Activated CD8-positive, alpha-beta T cell treated with anti-CD3 and anti-CD28 coated beads, Interleukin-2, amount 10 ng/mL, durations not matched to agents 7 days and 5 days (primary cell): ENCODE data around the gene COL15A1. TPM values are rescaled to one million over a fixed set of nuclear protein-coding genes. Genes with fewer than 3 reads are reported as not detected.

Experiments
- ATAC-seq: fragments of 150-1000 bp; cut with Tn5 transposase; one replicate; pipeline ENCODE4 v1.10.0; 2021; ENCODE audit warnings: moderate library complexity
- CTCF ChIA-PET: fragments of 350-600 bp; sonication (Branson Sonifier 250); formaldehyde crosslinking; loops from one replicate; lab custom pipeline; 2021; ENCODE audit warnings: antibody characterized with exemption; lab: Charles Lee
- POLR2A ChIA-PET: fragments of 350-600 bp; sonication (Branson Sonifier 250); formaldehyde crosslinking; loops from one replicate; lab custom pipeline; 2021; ENCODE audit warnings: antibody characterized with exemption; lab: Charles Lee
- DNase-seq: peaks from one replicate; pipeline ENCODE4 v3.0.0-alpha.2; 2020
- H3K27ac Mint-ChIP-seq: one replicate; pipeline ENCODE4 v1.8.0; 2021; ENCODE audit warnings: mild to moderate bottlenecking, mixed read lengths
- H3K27me3 Mint-ChIP-seq: one replicate; pipeline ENCODE4 v1.8.0; 2021; ENCODE audit warnings: low read depth, mixed read lengths
- H3K36me3 Mint-ChIP-seq: one replicate; pipeline ENCODE4 v1.8.0; 2021; ENCODE audit warnings: low read depth, mixed read lengths
- H3K4me1 Mint-ChIP-seq: one replicate; pipeline ENCODE4 v1.8.0; 2021; ENCODE audit warnings: low read depth, mixed read lengths
- H3K4me3 Mint-ChIP-seq: one replicate; pipeline ENCODE4 v1.8.0; 2021; ENCODE audit warnings: mild to moderate bottlenecking, mixed read lengths
- H3K9me3 Mint-ChIP-seq: one replicate; pipeline ENCODE4 v1.8.0; 2022; ENCODE audit warnings: mixed read lengths; ENCODE audit not compliant: insufficient read depth
- total RNA-seq, 2 experiments: library from RNA; stranded (reverse); gene quantifications; one replicate each; pipeline ENCODE4 v1.2.3, GENCODE V29; 2021

Gene COL15A1
- total RNA-seq, 2 experiments from 2014 or later = 0.37 to 0.76 TPM

DNA sequence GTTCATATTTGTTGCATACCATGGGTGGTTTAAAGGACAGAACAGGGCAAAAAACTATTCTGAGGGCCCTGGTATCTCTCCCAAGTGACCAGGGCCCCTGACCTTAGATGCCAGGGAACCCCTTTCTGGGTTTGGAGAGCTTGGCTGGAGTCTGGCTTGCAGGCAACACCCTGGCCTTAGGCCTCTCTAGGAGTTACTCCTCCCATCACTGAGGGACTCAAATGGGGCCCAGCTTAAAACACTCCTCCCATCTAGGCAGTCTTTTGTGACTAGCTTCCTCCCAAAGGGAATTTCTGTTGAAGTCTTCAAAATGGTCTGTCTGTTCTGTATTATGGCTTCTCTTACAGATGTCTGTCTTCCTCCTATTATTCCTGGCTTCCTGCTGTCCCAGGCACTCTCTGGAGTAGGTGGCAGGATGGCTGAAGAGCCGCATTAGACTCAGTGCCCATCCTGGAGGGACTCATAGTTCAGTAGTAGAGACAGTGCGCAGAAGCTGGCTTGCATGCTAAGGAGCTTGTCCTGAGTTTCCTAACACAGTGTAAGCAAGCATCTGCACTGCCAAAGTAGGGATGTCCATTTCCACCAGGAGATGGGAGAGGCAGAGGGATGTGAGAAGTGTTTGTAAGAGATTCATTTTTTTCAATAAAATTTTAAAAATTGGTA lies 10.0 kb downstream of the COL15A1 start:
- no peak for ATAC-seq
- no peak for DNase-seq
- CTCF ChIA-PET = no interaction called here
- no peaks in the 10 kb centered on the region for H3K4me1 Mint-ChIP-seq
- no peaks in the 10 kb centered on the region for H3K9me3 Mint-ChIP-seq
- POLR2A ChIA-PET = no interaction called here
- no peaks in the 10 kb centered on the region for H3K36me3 Mint-ChIP-seq
- peaks cover 25% of the 10 kb centered on the region for H3K27me3 Mint-ChIP-seq
- H3K4me3 Mint-ChIP-seq = no peak overlapping the region
- H3K27ac Mint-ChIP-seq = no peak overlapping the region

DNA sequence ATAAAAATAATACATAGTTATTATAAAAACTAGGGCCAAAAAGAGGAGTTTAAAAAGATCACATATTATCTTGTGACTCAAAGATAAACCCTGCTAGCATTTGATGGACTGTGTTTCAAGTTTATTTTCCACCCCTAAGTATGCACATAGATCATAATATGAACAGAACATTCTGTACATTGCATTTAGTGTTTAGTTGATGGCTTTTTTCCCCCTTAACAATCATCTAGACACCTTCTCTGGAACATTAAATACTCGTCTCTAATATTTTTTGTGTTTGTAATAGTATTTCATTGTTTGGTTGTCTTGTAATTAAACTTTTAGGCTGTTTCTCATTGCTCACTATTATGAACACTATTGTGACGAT lies 10.5 kb downstream of the COL15A1 start:
- ChIA-PET CTCF (no interaction called here), POLR2A (no interaction called here)
- no peak for DNase-seq
- H3K36me3 Mint-ChIP-seq = no peaks in the 10 kb centered on the region
- H3K27ac Mint-ChIP-seq = no peak overlapping the region
- no peaks in the 10 kb centered on the region for H3K4me1 Mint-ChIP-seq
- peaks cover 20% of the 10 kb centered on the region for H3K27me3 Mint-ChIP-seq
- no peak overlapping the region for H3K4me3 Mint-ChIP-seq
- H3K9me3 Mint-ChIP-seq = no peaks in the 10 kb centered on the region
- no peak for ATAC-seq

DNA sequence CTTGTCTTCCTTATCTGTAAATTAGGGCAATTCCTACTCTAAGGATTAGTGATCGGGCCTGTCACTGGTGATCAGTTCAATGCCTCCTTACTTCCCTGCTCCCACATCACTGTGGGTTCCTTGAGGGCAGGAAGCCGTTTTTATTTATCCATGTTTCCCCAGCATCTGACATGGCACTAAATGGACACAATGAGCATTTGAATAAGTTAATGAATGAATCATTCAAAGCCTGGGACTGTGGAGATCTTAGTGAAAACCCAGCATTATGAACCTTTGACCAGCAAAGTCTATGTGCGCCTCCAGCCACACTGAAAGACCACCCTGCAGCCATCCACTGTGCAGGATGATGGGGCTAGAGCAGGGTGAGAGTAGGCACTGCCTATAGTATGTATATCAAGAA lies 11.6 kb downstream of the COL15A1 start:
- no peaks in the 10 kb centered on the region for H3K9me3 Mint-ChIP-seq
- H3K27me3 Mint-ChIP-seq = peaks cover 22% of the 10 kb centered on the region
- no peaks in the 10 kb centered on the region for H3K36me3 Mint-ChIP-seq
- CTCF ChIA-PET = no interaction called here
- ATAC-seq (no peak), DNase-seq (no peak)
- H3K4me3 Mint-ChIP-seq = no peak overlapping the region
- no peaks in the 10 kb centered on the region for H3K4me1 Mint-ChIP-seq
- POLR2A ChIA-PET = no interaction called here
- H3K27ac Mint-ChIP-seq = no peak overlapping the region

DNA sequence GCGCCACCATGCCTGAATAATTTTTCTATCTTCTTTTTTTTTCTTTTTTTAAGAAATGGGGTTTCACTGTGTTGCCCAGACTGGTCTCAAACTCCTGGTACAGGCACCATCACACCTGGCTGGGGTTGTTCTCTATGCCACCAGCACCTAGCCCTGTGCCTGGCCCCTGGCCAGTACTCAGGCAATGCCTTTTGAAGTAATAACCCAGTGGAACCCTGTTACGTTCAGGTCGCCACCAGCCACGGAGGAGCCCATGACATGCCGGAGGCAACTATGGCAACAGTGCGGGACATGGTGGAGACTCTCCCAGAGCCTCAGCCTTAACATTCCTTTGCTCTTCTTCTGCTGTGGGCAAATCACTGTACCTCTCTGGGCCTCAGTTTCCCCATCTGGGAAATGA lies 14.1 kb downstream of the COL15A1 start:
- no peaks in the 10 kb centered on the region for H3K4me1 Mint-ChIP-seq
- no peaks in the 10 kb centered on the region for H3K9me3 Mint-ChIP-seq
- no peak overlapping the region for H3K4me3 Mint-ChIP-seq
- peaks cover 18% of the 10 kb centered on the region for H3K27me3 Mint-ChIP-seq
- DNase-seq (no peak), ATAC-seq (no peak)
- no peak overlapping the region for H3K27ac Mint-ChIP-seq
- no peaks in the 10 kb centered on the region for H3K36me3 Mint-ChIP-seq
- ChIA-PET CTCF (no interaction called here), POLR2A (no interaction called here)

DNA sequence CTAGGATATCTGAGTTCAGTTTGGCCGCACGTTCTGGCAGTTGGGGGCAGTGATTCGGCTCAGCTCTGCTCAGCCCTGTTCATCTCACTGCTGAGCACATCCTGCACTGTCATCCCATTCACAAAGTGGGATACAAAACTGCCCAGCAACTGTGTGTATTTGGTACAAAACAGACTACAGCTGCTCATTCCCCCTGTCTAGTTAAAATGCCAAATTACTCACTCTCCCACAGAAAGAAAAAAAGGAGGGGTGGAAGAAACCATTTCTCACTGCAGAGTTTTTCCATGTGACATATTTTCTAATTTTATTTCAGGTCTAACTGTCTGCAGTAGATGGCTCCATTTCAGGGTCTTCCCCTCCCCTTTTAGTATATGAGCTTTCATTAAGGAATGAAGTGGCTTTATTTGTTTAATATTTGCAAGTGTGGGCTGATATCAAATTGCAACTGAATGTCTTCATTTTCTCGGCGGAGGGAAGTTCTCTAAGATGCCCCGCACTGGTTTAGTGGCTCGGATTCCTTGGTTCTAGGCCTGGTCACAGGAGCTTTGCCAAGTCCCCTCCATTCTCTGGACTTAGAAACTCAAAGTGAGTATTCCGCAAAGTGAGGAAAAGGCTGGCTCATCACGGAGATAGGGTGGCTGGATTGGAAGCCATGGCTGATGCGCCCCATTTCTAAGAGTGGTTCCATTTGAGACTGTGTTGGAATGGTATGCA lies 14.7 kb downstream of the COL15A1 start:
- Mint-ChIP-seq H3K27me3 (peaks cover 14% of the 10 kb centered on the region), H3K4me3 (no peak overlapping the region), H3K4me1 (no peaks in the 10 kb centered on the region), H3K9me3 (no peaks in the 10 kb centered on the region), H3K36me3 (no peaks in the 10 kb centered on the region), H3K27ac (no peak overlapping the region)
- ATAC-seq (no peak), DNase-seq (no peak)
- ChIA-PET POLR2A (no interaction called here), CTCF (interaction anchor here (0.9 kb wide), 1 partner anchor 40 kb away, joined by 4 read pairs; no protein-coding TSS in a partner anchor)

DNA sequence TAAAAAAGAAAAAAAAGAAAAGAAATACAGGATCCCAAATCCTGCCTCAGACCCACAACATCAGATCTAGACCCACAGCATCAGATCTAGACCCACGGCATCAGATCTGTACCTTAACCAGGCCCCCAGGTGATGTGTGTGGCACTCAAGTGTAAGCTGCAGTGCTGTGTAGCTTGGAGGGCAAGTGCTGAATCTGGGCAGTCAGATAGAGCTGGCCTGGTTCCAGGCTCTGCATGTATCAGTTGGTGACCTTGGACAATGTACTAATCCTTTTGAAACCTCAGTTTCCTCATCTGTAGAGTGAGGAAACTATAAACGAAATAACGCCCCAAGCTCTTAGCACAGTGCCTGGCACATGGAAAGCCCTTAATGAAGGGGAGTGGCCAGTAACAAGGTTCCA lies 16.7 kb downstream of the COL15A1 start:
- Mint-ChIP-seq H3K9me3 (no peaks in the 10 kb centered on the region), H3K27ac (no peak overlapping the region), H3K4me1 (no peaks in the 10 kb centered on the region), H3K4me3 (no peak overlapping the region), H3K27me3 (peaks cover 11% of the 10 kb centered on the region), H3K36me3 (no peaks in the 10 kb centered on the region)
- no peak for ATAC-seq
- CTCF ChIA-PET = interaction anchor here (2.3 kb wide), 1 partner anchor 15 kb away, joined by 7 read pairs; no protein-coding TSS in a partner anchor
- POLR2A ChIA-PET = no interaction called here
- no peak for DNase-seq

DNA sequence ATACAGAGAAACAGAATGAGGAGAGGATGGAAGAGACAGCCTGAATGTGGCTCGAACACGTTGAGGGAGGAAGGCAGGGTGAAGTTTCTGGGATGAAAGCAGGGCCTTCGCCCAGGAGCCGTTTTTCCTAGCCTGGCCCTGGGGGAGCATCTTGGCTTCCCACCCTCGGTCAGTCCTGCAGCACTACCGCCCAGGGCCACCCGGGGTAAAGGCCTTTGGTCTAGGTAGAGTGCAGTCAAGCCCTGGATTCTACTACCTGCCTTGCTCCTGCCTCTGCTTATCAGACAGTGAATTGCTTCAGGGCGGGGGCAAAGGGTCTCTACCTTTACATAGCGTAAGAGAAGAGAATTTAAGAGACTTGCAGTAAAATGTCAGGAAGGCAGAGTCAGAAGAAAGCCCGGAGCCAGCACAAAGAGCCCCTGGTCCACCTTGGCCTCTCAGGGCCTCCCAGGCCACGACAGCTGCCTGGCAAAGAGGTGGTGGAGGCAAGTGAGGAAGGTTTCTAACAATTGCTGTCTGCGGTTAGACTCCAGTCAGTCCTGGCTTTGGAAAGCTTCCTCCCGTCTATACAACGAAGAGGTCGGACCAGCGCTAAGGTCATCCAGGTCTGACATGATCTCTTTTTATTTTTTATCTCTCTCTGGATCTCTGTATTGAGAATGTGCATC lies 17.9 kb downstream of the COL15A1 start:
- ChIA-PET CTCF (interaction anchor here (2.3 kb wide), 1 partner anchor 16 kb away, joined by 7 read pairs; no protein-coding TSS in a partner anchor), POLR2A (no interaction called here)
- H3K27me3 Mint-ChIP-seq = peaks cover 11% of the 10 kb centered on the region
- no peaks in the 10 kb centered on the region for H3K9me3 Mint-ChIP-seq
- H3K36me3 Mint-ChIP-seq = no peaks in the 10 kb centered on the region
- no peak for DNase-seq
- no peak overlapping the region for H3K27ac Mint-ChIP-seq
- H3K4me1 Mint-ChIP-seq = no peaks in the 10 kb centered on the region
- ATAC-seq = no peak
- no peak overlapping the region for H3K4me3 Mint-ChIP-seq

DNA sequence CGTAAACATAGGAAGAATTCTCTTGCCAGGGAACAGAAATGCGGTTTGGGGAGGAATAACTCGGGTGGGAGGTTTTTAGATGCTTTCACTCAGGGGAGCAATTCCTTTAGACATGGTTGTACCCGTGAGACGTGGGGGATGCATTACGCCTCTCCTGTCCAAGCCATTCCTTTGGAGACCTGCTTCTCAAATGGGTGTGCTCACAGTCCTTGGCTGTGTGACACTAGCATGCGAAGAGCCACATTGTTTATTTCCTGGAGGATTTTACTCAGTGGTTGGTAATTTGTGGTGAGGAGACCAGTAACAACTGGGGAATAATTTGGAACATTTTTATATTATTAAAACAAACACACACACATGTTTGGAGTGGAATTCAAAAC lies 18.5 kb downstream of the COL15A1 start:
- DNase-seq = no peak
- ChIA-PET POLR2A (no interaction called here), CTCF (interaction anchor here (1.6 kb wide), 1 partner anchor 156 kb away, joined by 4 read pairs; no protein-coding TSS in a partner anchor)
- Mint-ChIP-seq H3K27me3 (peaks cover 11% of the 10 kb centered on the region), H3K9me3 (no peaks in the 10 kb centered on the region), H3K4me3 (no peak overlapping the region), H3K36me3 (no peaks in the 10 kb centered on the region), H3K4me1 (no peaks in the 10 kb centered on the region), H3K27ac (no peak overlapping the region)
- ATAC-seq = no peak

DNA sequence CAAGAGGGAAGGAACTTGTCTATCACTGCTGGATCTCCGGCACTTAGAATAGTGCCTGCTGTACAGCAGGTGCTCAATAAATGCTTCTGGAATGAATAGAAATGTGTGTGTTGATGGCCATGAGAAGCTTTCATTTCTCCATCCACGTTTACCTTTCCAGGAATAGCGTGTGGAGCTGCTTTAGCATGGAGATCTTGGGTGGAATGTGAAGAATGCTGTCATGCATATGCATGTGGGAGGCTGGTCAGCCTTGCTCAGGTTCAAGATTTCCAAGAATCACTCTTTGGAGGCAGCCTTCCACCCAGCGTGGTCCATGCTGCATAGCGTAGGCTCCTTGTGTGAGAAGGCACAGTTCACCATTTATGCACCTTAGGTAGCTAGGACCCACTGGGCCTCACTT lies 19.2 kb downstream of the COL15A1 start:
- Mint-ChIP-seq H3K27ac (no peak overlapping the region), H3K36me3 (no peaks in the 10 kb centered on the region), H3K9me3 (no peaks in the 10 kb centered on the region), H3K4me1 (no peaks in the 10 kb centered on the region), H3K4me3 (no peak overlapping the region), H3K27me3 (peaks cover 11% of the 10 kb centered on the region)
- DNase-seq (no peak), ATAC-seq (no peak)
- ChIA-PET CTCF (interaction anchor here (1.1 to 1.6 kb wide), 2 partner anchors 115 to 156 kb away, joined by 3 to 4 read pairs; no protein-coding TSS in a partner anchor), POLR2A (no interaction called here)

DNA sequence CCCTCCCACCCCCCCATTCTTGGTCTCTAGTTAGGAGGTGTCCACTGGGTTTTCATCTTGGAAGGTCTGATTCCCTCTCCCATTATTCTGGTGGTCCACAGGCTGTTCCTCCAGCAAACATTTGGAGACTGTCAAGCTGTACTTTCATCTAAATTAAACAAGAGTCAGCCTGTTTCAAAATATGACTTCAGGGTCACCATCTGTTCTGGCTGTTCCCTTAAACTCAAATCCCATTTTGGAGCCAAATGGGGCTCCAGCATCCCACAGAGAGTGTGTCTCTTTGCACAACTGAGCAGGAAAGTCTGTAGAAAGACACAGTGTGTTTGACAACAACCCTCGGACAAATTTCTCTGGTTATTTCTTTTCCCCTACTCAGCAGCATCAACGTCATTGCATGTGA lies 20.5 kb downstream of the COL15A1 start:
- peaks cover 11% of the 10 kb centered on the region for H3K27me3 Mint-ChIP-seq

DNA sequence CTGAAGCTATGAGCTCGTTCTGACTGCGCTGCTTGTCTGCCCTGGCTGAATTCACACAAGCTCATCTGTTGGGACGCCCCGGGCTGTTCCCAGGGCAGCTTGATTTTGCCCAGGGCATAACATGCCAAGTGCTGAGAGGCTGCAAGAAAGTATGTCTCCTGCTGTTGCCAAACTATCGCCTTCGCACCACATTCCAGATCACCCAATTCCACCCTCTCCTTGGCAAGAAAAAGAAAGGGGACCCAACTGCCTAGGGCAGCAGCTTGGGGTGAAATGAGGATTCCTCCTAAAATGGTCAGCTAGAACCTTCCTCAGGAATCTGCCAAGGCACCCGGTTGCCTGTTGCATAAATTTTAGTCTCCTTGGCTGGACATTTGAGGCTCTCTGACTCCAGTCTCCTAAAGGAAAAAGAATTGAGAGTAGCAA lies 21.2 kb downstream of the COL15A1 start:
- ATAC-seq (no peak), DNase-seq (no peak)
- no peaks in the 10 kb centered on the region for H3K36me3 Mint-ChIP-seq
- no peaks in the 10 kb centered on the region for H3K9me3 Mint-ChIP-seq
- H3K27ac Mint-ChIP-seq = no peak overlapping the region
- ChIA-PET CTCF (interaction anchor here (1.0 kb wide), 1 partner anchor 11 kb away, joined by 7 read pairs; no protein-coding TSS in a partner anchor), POLR2A (interaction anchor here (0.6 kb wide), 1 partner anchor 10 kb away, joined by 3 read pairs; no protein-coding TSS in a partner anchor)
- H3K4me1 Mint-ChIP-seq = no peaks in the 10 kb centered on the region
- H3K4me3 Mint-ChIP-seq = no peak overlapping the region
- peaks cover 6% of the 10 kb centered on the region for H3K27me3 Mint-ChIP-seq

More for the DNA sequence above, 20.5 kb downstream of the COL15A1 start:
- Mint-ChIP-seq H3K4me3 (no peak overlapping the region), H3K36me3 (no peaks in the 10 kb centered on the region), H3K4me1 (no peaks in the 10 kb centered on the region), H3K9me3 (no peaks in the 10 kb centered on the region), H3K27ac (no peak overlapping the region)
- ChIA-PET POLR2A (no interaction called here), CTCF (interaction anchor here (0.8 to 1.0 kb wide), 2 partner anchors 11 kb away, joined by 3 to 7 read pairs; no protein-coding TSS in a partner anchor)
- ATAC-seq = no peak
- no peak for DNase-seq

DNA sequence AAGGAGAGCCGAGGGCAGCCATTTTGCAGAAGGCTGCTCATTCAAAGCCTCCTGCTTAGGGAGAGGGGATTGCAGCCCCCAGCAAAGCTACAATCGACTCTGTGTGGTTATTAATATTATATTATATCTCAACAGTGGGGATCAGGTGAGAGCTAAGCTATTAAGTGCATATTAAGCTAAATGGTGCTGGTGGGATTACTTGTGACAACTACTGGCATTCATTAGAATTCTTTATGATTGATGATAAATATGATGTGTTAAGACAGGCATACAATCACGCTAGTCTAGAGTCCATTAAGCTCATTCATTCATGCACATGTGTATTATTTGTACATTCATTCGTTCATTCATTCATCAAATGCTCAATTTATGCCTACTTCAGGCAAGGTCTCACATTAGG lies 23.0 kb downstream of the COL15A1 start:
- Mint-ChIP-seq H3K27me3 (peaks cover 6% of the 10 kb centered on the region), H3K4me1 (no peaks in the 10 kb centered on the region), H3K4me3 (no peak overlapping the region), H3K36me3 (no peaks in the 10 kb centered on the region), H3K27ac (no peak overlapping the region), H3K9me3 (no peaks in the 10 kb centered on the region)
- DNase-seq (no peak), ATAC-seq (no peak)
- CTCF ChIA-PET = interaction anchor here (1.1 to 1.7 kb wide), 4 partner anchors 9 to 175 kb away, joined by 3 to 5 read pairs (median 4); no protein-coding TSS in a partner anchor
- POLR2A ChIA-PET = no interaction called here
